SK-N-SH treated with all-trans-retinoic acid at 6 μM for 48 hours (cell line): Measurements from ENCODE around the gene PIN1.

Source experiments
- ATAC-seq: fragments of 200-7000 bp; cut with Tn5 transposase; 3 replicates; pipeline ENCODE4 v1.9.1; 2020; ENCODE audit warnings: mild to moderate bottlenecking, moderate library complexity
- ARNTL ChIP-seq: fragments of 450-650 bp; formaldehyde crosslinking; IDR thresholded peaks from 2 replicates; pipeline ENCODE4 v1.5.0; 2020; ENCODE audit warnings: low read depth, mild to moderate bottlenecking, moderate library complexity, borderline replicate concordance
- CSDC2 ChIP-seq: fragments of 250-450 bp; sonication (Bioruptor Pico); IDR thresholded peaks from 2 replicates; pipeline ENCODE4 v1.5.0; 2020; ENCODE audit warnings: mild to moderate bottlenecking, moderate library complexity
- ESRRG ChIP-seq: fragments of 250-450 bp; sonication (Bioruptor Pico); IDR thresholded peaks from 2 replicates; pipeline ENCODE4 v1.6.1; 2021; ENCODE audit warnings: mild to moderate bottlenecking
- GLIS3 ChIP-seq: fragments of 250-450 bp; sonication (Bioruptor Pico); IDR thresholded peaks from 2 replicates; pipeline ENCODE4 v1.5.0; 2020; ENCODE audit warnings: mild to moderate bottlenecking, moderate library complexity
- ISL1 ChIP-seq: fragments of 250-450 bp; sonication (Bioruptor Pico); IDR thresholded peaks from 2 replicates; pipeline ENCODE4 v2.1.2; 2022; ENCODE audit warnings: mild to moderate bottlenecking, moderate library complexity
- OSR1 ChIP-seq: fragments of 250-450 bp; sonication (Bioruptor Pico); IDR thresholded peaks from 2 replicates; pipeline ENCODE4 v1.8.0; 2022; ENCODE audit warnings: moderate library complexity, mild to moderate bottlenecking, inconsistent platforms
- PATZ1 ChIP-seq: fragments of 250-450 bp; sonication (Bioruptor Pico); IDR thresholded peaks from 2 replicates; pipeline ENCODE4 v1.8.0; 2020; ENCODE audit warnings: mild to moderate bottlenecking, moderate library complexity, borderline replicate concordance
- POU6F1 ChIP-seq: fragments of 250-450 bp; sonication (Bioruptor Pico); IDR thresholded peaks from 2 replicates; pipeline ENCODE4 v1.8.0; 2021; ENCODE audit warnings: low read depth, mild to moderate bottlenecking, moderate library complexity, borderline replicate concordance
- RARB ChIP-seq: fragments of 250-450 bp; sonication (Bioruptor Pico); IDR thresholded peaks from 2 replicates; pipeline ENCODE4 v1.8.0; 2021; ENCODE audit warnings: mild to moderate bottlenecking, moderate library complexity
- SNAI2 ChIP-seq: fragments of 250-450 bp; sonication (Bioruptor Pico); IDR thresholded peaks from 2 replicates; pipeline ENCODE4 v1.5.0; 2020; ENCODE audit warnings: mild to moderate bottlenecking, moderate library complexity
- TCF4 ChIP-seq: fragments of 250-450 bp; sonication (Bioruptor Pico); IDR thresholded peaks from 2 replicates; pipeline ENCODE4 v1.8.0; 2021; ENCODE audit warnings: mild to moderate bottlenecking, moderate library complexity, borderline replicate concordance
- TOX ChIP-seq: fragments of 250-450 bp; sonication (Bioruptor Pico); IDR thresholded peaks from 2 replicates; pipeline ENCODE4 v1.8.0; 2021; ENCODE audit warnings: mild to moderate bottlenecking, moderate library complexity, borderline replicate concordance
- ZC3H10 ChIP-seq: fragments of 250-450 bp; sonication (Bioruptor Pico); IDR thresholded peaks from 2 replicates; pipeline ENCODE4 v1.5.1; 2021; ENCODE audit warnings: mild to moderate bottlenecking, moderate library complexity
- ZFP3 ChIP-seq: fragments of 250-450 bp; sonication (Bioruptor Pico); IDR thresholded peaks from 2 replicates; pipeline ENCODE4 v1.5.0; 2020; ENCODE audit warnings: mild to moderate bottlenecking, moderate library complexity
- ZFP30 ChIP-seq: fragments of 450-650 bp; formaldehyde crosslinking; IDR thresholded peaks from 2 replicates; pipeline ENCODE4 v1.5.0; 2022; ENCODE audit warnings: mild to moderate bottlenecking, moderate library complexity
- ZNF565 ChIP-seq: fragments of 450-650 bp; formaldehyde crosslinking; conservative IDR thresholded peaks from 2 replicates; pipeline ENCODE4 v1.5.0; 2020; ENCODE audit warnings: low read depth, mild to moderate bottlenecking, moderate library complexity
- ZNF70 ChIP-seq: fragments of 450-650 bp; formaldehyde crosslinking; IDR thresholded peaks from 2 replicates; pipeline ENCODE4 v1.5.0; 2020; ENCODE audit warnings: mild to moderate bottlenecking, moderate library complexity
- ZNF8 ChIP-seq: fragments of 450-650 bp; formaldehyde crosslinking; IDR thresholded peaks from 2 replicates; pipeline ENCODE4 v1.5.0; 2020; ENCODE audit warnings: mild to moderate bottlenecking, moderate library complexity
- TF ChIP-seq, protein P1 (sequence below): fragments of 250-450 bp; sonication (Bioruptor Pico); IDR thresholded peaks from 2 replicates; pipeline ENCODE4 v1.5.0; 2020; ENCODE audit warnings: mild to moderate bottlenecking, moderate library complexity
- TF ChIP-seq, protein P2 (sequence below): fragments of 250-450 bp; sonication (Bioruptor Pico); IDR thresholded peaks from 2 replicates; pipeline ENCODE4 v1.5.1; 2021; ENCODE audit warnings: mild to moderate bottlenecking, moderate library complexity

PIN1 gene

GRCh38 chr19:9849791-9850190 lies 14.7 kb downstream of the PIN1 start:
- ATAC-seq, result no peak
- TF ChIP-seq ZFP3 (CRISPR knock-in tag) (no peak), OSR1 (CRISPR knock-in tag) (no peak), PATZ1 (CRISPR knock-in tag) (no peak), ZNF8 (CRISPR knock-in tag) (no peak), ZFP30 (CRISPR knock-in tag) (no peak)
- TF ChIP-seq, protein P1, sequence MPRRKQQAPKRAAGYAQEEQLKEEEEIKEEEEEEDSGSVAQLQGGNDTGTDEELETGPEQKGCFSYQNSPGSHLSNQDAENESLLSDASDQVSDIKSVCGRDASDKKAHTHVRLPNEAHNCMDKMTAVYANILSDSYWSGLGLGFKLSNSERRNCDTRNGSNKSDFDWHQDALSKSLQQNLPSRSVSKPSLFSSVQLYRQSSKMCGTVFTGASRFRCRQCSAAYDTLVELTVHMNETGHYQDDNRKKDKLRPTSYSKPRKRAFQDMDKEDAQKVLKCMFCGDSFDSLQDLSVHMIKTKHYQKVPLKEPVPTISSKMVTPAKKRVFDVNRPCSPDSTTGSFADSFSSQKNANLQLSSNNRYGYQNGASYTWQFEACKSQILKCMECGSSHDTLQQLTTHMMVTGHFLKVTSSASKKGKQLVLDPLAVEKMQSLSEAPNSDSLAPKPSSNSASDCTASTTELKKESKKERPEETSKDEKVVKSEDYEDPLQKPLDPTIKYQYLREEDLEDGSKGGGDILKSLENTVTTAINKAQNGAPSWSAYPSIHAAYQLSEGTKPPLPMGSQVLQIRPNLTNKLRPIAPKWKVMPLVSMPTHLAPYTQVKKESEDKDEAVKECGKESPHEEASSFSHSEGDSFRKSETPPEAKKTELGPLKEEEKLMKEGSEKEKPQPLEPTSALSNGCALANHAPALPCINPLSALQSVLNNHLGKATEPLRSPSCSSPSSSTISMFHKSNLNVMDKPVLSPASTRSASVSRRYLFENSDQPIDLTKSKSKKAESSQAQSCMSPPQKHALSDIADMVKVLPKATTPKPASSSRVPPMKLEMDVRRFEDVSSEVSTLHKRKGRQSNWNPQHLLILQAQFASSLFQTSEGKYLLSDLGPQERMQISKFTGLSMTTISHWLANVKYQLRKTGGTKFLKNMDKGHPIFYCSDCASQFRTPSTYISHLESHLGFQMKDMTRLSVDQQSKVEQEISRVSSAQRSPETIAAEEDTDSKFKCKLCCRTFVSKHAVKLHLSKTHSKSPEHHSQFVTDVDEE (CRISPR knock-in tag), result no peak

DNA sequence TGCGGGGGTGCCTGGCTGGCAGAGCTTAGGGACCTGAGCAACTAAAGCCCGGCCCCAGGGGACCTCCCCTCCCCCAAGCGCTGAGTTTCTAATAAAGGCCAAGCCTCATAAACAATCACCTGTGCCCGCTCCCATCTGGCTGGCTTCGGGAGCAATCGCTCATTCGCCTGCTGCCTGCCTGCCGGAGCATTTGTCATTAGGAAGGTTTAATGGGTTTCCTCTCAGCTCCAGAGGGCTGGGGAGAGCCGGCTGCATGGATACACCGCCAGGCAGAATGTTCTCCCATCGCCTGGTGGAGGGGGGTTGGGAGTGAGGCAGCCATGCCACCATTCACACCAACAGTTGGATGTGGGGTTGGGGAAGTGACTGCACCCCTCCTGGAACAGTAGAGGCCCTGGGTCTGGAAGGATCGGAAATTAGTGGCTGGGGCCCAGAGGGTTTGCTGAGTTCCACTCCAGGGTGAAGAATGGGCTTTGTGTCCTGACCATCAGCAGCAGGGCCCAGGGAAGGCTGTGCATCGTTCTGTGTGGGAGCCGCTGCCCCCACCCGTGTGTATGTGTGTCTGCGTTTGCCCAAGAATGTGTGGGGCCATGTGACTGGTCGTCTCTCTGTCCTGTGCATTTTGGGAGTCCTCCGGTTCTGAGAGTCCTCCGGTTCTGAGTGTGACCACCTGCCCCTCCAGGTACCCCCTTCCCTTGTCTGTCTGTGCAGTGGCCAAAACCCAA lies 15.3 kb downstream of the PIN1 start:
- no peak for ATAC-seq
- TF ChIP-seq PATZ1 (CRISPR knock-in tag) (no peak), ZNF565 (CRISPR knock-in tag) (no peak), SNAI2 (CRISPR knock-in tag) (no peak)
- TF ChIP-seq, protein P2, sequence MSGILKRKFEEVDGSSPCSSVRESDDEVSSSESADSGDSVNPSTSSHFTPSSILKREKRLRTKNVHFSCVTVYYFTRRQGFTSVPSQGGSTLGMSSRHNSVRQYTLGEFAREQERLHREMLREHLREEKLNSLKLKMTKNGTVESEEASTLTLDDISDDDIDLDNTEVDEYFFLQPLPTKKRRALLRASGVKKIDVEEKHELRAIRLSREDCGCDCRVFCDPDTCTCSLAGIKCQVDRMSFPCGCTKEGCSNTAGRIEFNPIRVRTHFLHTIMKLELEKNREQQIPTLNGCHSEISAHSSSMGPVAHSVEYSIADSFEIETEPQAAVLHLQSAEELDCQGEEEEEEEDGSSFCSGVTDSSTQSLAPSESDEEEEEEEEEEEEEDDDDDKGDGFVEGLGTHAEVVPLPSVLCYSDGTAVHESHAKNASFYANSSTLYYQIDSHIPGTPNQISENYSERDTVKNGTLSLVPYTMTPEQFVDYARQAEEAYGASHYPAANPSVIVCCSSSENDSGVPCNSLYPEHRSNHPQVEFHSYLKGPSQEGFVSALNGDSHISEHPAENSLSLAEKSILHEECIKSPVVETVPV, result no peak

- ATAC-seq, result no peak
- no peak for TF ChIP-seq ZC3H10 (CRISPR knock-in tag)
- TF ChIP-seq ZNF8 (CRISPR knock-in tag), result no peak
- no peak for TF ChIP-seq ISL1 (CRISPR knock-in tag)
- no peak for TF ChIP-seq ARNTL (CRISPR knock-in tag)
- TF ChIP-seq PATZ1 (CRISPR knock-in tag), result no peak
- no peak for TF ChIP-seq ZFP30 (CRISPR knock-in tag)
- no peak for TF ChIP-seq RARB (CRISPR knock-in tag)
- no peak for TF ChIP-seq ZNF70 (CRISPR knock-in tag)
- TF ChIP-seq ESRRG, result no peak
- TF ChIP-seq TCF4, result no peak
- TF ChIP-seq, protein P1 (CRISPR knock-in tag), result no peak
- TF ChIP-seq GLIS3 (CRISPR knock-in tag), result no peak
- no peak for TF ChIP-seq POU6F1 (CRISPR knock-in tag)
- TF ChIP-seq TOX, result no peak
- no peak for TF ChIP-seq CSDC2
- TF ChIP-seq SNAI2 (CRISPR knock-in tag), result no peak
- TF ChIP-seq, all 23 proteins: peak for 0
These were observed 19.2 kb downstream of the PIN1 start for GRCh38 chr19:9854282-9854846.
